PC-9 (cell line): ENCODE results near the gene LIMS1.
"Not testable (repeated sequence)": the region's sequence is repeated elsewhere in the genome, so short reads cannot be mapped to it uniquely, and the experiment has no call there.

ENCODE experiments used
- CTCF ChIP-seq: fragments of 200-600 bp; sonication (generic); conservative IDR thresholded peaks from 2 replicates; pipeline ENCODE4 v1.6.1; 2017; ENCODE audit warnings: mixed run types, antibody characterized with exemption, mild to moderate bottlenecking, moderate library complexity
- EZH2 ChIP-seq: fragments of 200-600 bp; sonication (generic); IDR thresholded peaks from 2 replicates; pipeline ENCODE4 v1.8.0; 2017; ENCODE audit warnings: antibody characterized with exemption, low read depth

DNA sequence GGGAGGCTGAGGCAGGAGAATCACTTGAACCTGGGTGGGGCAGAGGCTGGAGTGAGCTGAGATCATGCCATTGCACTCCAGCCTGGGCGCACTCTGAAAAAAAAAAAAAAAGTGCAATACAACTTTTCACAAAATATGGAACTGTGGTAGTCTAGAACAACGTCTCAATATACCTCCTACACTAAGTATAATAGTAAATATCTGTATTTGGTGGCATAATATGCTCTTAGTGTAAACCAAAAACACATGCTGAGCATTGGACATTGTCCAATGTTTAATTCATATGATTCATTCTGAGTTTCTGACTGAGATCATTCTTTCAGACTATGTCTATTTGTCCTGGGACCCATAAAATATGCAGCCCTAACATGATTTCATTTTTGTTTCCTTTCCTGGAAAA lies 19.8 kb upstream of the LIMS1 start:
- TF ChIP-seq CTCF, EZH2: not testable (repeated sequence)
